Measurements from ENCODE around the gene HOXA9. TPM values are rescaled to one million over a fixed set of nuclear protein-coding genes. Genes with fewer than 3 reads are reported as not detected.

Gene HOXA9
- total and polyA plus RNA-seq, 2 of the 8 experiments (the other 6 are each of a cell fraction or from before 2014, with no cell fraction given) = not detected

DNA sequence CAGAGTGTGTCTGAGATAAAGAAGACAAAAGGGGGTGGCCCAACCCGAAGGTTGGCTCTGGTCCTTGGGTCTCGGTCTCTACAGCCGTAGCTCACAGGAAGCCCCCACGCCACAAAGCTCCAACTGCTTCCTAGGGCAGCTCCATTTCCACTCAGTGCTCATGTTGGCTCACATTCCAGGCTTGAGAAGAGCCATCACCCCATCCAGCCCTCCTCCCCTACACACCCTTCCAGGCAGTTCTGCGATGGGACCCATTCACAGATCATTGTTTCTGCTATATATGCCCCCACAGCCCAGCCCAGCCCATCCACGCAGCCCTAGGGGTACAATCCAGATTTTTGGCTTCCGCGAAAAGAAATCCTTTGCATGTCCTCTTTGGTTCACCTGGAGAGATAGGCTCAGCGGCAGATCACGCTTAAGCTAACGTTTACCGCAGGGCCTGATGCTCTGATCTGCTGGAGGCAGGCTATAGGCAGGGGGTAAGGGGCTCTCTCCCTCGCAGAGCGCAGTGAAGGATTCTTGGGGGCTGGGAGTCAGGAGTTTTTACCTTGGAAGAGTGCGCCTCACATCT lies 25.9 kb upstream of the HOXA9 start:
- 0 out of 2 replicates have a peak overlapping the region, but pooled peaks have one; percentile 27 for H2BK12ac ChIP-seq (ENCODE audit: low read depth, low read length)
- peaks cover 22 to 52% of the 10 kb centered on the region in 2 experiments for H4K20me1 ChIP-seq (replicated peaks in 1 of 2; ENCODE audit: control insufficient read depth in 1 of 2, insufficient read depth in 2 of 2, low read length in 2 of 2)
- H2BK20ac ChIP-seq (ENCODE audit: low read length) = no peak overlapping the region
- POLR2A ChIA-PET (ENCODE audit: partially characterized antibody) = no interaction called here
- H4K91ac ChIP-seq (replicated peaks; ENCODE audit: insufficient read length, low read length) = no peak overlapping the region
- no peak overlapping the region for H4K5ac ChIP-seq (ENCODE audit: insufficient read length, low read depth, low read length)
- no peak overlapping the region for H2AFZ ChIP-seq (ENCODE audit: low read length)
- H3K36me3 ChIP-seq (ENCODE audit: control insufficient read depth in 2 of 4, insufficient read depth in 4 of 4, low read length in 3 of 4) = peaks cover 0 to 10% (median 0%) of the 10 kb centered on the region in 4 experiments; a peak in 1 of 8 replicates
- H2BK15ac ChIP-seq (ENCODE audit: low read length) = no peak overlapping the region
- no peaks in the 10 kb centered on the region for H3K79me2 ChIP-seq (ENCODE audit: control insufficient read depth in 1 of 2, insufficient read depth in 2 of 2, low read length in 2 of 2)
- no peak overlapping the region for H2BK120ac ChIP-seq (replicated peaks; ENCODE audit: low read depth, low read length)
- no peak overlapping the region for H3K56ac ChIP-seq (replicated peaks; ENCODE audit: insufficient read length, low read depth, low read length)
- no peak overlapping the region for H2AK5ac ChIP-seq (ENCODE audit: low read depth, low read length)
- no peak overlapping the region for H3K18ac ChIP-seq (ENCODE audit: extremely low read depth, low read length)
- FAIRE-seq = no peak
- H3K9ac ChIP-seq (replicated peaks in 1 of 4; ENCODE audit: extremely low read depth in 1 of 4, low read depth in 3 of 4, low read length in 3 of 4) = no peak overlapping the region
- no peaks in the 10 kb centered on the region for H3K79me1 ChIP-seq (ENCODE audit: low read depth, low read length)
- no peak overlapping the region; a peak in 1 of 4 replicates for H3K4me2 ChIP-seq (ENCODE audit: insufficient read depth in 1 of 2, low read depth in 2 of 2, low read length in 2 of 2)
- no peak overlapping the region for H3K4me3 ChIP-seq (ENCODE audit: extremely low read depth in 1 of 4, insufficient read depth in 2 of 4, low read depth in 3 of 4, low read length in 4 of 4)
- H3K27me3 ChIP-seq (replicated peaks in 1 of 4; ENCODE audit: control insufficient read depth in 3 of 4, extremely low read depth in 1 of 4, insufficient read depth in 3 of 4, low read length in 3 of 4) = peaks cover 86 to 100% (median 96%) of the 10 kb centered on the region in 4 experiments
- CTCF ChIA-PET (ENCODE audit: partially characterized antibody) = interaction anchor here (0.8 to 9.1 kb wide), 10 partner anchors 8 to 829 kb away, joined by 3 to 64 read pairs (median 4); partner anchors contain the start of genes HOXA13 and HOXA5
- H3K9me3 ChIP-seq (ENCODE audit: insufficient read depth in 2 of 2, low read depth in 1 of 2, low read length in 1 of 2) = peaks cover 0 to 3% of the 10 kb centered on the region in 2 experiments; a peak in 1 of 4 replicates
- no peak overlapping the region for H3K4ac ChIP-seq (replicated peaks; ENCODE audit: insufficient read length, low read depth, low read length)
- TF ChIP-seq EP300 (IDR thresholded peaks at IDR 0.05; ENCODE audit: borderline replicate concordance in 1 of 2, low read depth in 2 of 2, low read length in 2 of 2) = no peak
- TF ChIP-seq BACH1 (IDR thresholded peaks at IDR 0.05; ENCODE audit: low read length) = no peak
- TF ChIP-seq HDAC6 (IDR thresholded peaks at IDR 0.05; ENCODE audit: low read depth, low read length) = no peak
- TF ChIP-seq TEAD4 (IDR thresholded peaks at IDR 0.05; ENCODE audit: low read depth, low read length) = no peak
- no peak for TF ChIP-seq JUND (IDR thresholded peaks at IDR 0.05; ENCODE audit: low read length)
- TF ChIP-seq, protein P1, sequence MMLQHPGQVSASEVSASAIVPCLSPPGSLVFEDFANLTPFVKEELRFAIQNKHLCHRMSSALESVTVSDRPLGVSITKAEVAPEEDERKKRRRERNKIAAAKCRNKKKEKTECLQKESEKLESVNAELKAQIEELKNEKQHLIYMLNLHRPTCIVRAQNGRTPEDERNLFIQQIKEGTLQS (IDR thresholded peaks at IDR 0.05; ENCODE audit: insufficient read depth, low read depth, low read length) = no peak
- H3K14ac ChIP-seq (ENCODE audit: insufficient read length) = no peak overlapping the region
- 25% methylated on average over 15 of the region's 15 CpGs; no CpG with 5 or more reads in 1 of the 2 experiments for WGBS, 2 experiments (ENCODE audit: extremely low coverage in 1 of 2, insufficient coverage in 1 of 2, insufficient read length in 1 of 2, insufficient replicate concordance in 2 of 2, low coverage in 1 of 2, low lambda C conversion rate in 2 of 2, missing lambda C conversion rate in 1 of 2)
- H3K23ac ChIP-seq (ENCODE audit: insufficient read length) = no peak overlapping the region
- H3K4me1 ChIP-seq (replicated peaks in 1 of 4; ENCODE audit: control insufficient read depth in 3 of 4, insufficient read depth in 4 of 4, low read length in 3 of 4) = peaks cover 0 to 17% (median 12%) of the 10 kb centered on the region in 4 experiments; a peak in 5 of 7 replicates
- H4K8ac ChIP-seq (ENCODE audit: extremely low read depth, insufficient read depth, low read length) = no peak overlapping the region
- DNase-seq (ENCODE audit: low read depth in 1 of 2, low spot score in 2 of 2) = no peak
- no peak overlapping the region for H2BK5ac ChIP-seq (ENCODE audit: low read depth, low read length)
- H3K23me2 ChIP-seq (ENCODE audit: low read depth, low read length) = no peaks in the 10 kb centered on the region
- H3K27ac ChIP-seq (ENCODE audit: low read depth, low read length) = no peak overlapping the region

Measured in H1 (cell line).